ENCODE measurements around the gene ACADVL. TPM values are rescaled to one million over a fixed set of nuclear protein-coding genes. Genes with fewer than 3 reads are reported as not detected.
"Not testable (repeated sequence)": the region's sequence is repeated elsewhere in the genome, so short reads cannot be mapped to it uniquely, and the experiment has no call there.

Gene ACADVL
- total RNA-seq, result 100 to 1,000 TPM; 268 to 279 TPM
- 189 to 397 reads per million in 2 donors for total RNA-seq

DNA sequence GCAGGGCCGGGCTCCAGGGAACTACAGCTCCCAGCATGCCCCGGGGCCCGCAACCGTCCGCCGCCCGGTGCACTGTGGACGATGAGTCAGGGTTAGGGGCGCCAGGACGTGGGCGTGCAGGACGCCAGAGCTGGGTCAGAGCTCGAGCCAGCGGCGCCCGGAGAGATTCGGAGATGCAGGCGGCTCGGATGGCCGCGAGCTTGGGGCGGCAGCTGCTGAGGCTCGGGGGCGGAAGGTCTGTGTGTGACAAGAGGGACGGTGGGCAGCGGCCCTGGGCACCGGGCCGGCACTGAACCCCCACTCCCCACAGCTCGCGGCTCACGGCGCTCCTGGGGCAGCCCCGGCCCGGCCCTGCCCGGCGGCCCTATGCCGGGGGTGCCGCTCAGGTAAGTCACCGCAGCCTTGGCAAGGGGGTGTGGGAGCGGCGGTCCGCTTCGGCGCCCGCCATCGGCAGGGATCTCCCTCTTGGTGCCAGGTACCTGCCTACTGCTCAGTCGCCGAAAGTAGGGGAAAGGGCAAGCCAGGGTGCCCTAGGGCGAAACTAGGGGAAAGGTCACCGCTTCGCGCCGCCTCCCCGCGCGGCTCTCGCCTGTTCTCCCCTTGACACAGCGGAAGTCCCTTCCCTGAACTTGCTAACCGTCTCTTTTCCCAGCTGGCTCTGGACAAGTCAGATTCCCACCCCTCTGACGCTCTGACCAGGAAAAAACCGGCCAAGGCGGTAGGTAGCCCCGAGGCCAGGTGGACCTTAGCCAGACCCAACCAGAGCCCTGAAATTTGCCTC lies at the start of gene ACADVL, which contains the start of gene DLG4:
Gene ACADVL (plus strand): TSS at position 127 of the 781 bp plus-strand sequence. CDS start 47 bp downstream, at position 174.
Gene DLG4 (minus strand): TSS at position 25 of the 781 bp plus-strand sequence.
- Mint-ChIP-seq H3K36me3 (ENCODE audit: low read depth) (peaks cover 3% of the 10 kb centered on the region), H3K27ac (peak within 1 kb of the TSS; percentile 91), H3K4me1 (peaks cover 38% of the 10 kb centered on the region), H3K27me3 (no peaks in the 10 kb centered on the region), H3K4me3 (peak within 1 kb of the TSS; percentile 96)
- ATAC-seq (peak; percentile 68), DNase-seq (peak; percentile 54 to 65 (median 60))
- H3K9me3 ChIP-seq (ENCODE audit: control insufficient read depth, low read length, poor library complexity, severe bottlenecking), result no peaks in the 10 kb centered on the region

DNA sequence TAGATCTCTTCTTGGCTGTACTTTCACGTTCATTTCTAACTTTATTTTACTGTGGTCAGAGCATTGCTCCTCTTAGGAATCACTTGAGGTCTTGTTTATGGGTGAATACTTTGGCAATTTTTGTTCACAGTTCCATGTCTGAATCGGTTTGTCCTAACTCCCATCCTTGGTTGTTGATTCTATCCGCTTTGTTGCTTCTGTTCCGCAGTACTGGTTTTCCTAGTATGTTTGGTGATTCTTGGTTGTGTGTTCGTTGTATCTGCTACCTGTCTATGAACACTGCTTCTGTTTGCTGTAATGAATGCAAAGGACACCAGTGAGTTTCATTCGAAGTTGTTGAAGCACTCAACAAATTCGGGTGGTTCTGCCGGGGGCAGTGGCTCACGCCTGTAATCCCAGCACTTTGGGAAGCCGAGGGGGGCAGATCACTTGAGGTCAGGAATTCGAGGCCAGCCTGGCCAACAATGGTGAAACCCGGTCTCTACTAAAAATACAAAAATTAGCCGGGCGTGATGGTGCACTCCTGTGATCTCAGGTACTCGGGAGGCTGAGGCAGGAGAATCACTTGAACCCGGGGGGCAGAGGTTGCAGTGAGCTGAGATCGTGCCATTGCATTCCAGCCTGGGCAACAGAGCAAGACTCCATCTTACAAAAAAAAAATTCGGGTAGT lies 47.1 kb upstream of the ACADVL start:
- not testable (repeated sequence) for DNase-seq; H3K4me3 Mint-ChIP-seq; H3K36me3 Mint-ChIP-seq (ENCODE audit: low read depth); H3K9me3 ChIP-seq (ENCODE audit: control insufficient read depth, low read length, poor library complexity, severe bottlenecking); ATAC-seq; H3K27ac Mint-ChIP-seq; H3K27me3 Mint-ChIP-seq; H3K4me1 Mint-ChIP-seq

DNA sequence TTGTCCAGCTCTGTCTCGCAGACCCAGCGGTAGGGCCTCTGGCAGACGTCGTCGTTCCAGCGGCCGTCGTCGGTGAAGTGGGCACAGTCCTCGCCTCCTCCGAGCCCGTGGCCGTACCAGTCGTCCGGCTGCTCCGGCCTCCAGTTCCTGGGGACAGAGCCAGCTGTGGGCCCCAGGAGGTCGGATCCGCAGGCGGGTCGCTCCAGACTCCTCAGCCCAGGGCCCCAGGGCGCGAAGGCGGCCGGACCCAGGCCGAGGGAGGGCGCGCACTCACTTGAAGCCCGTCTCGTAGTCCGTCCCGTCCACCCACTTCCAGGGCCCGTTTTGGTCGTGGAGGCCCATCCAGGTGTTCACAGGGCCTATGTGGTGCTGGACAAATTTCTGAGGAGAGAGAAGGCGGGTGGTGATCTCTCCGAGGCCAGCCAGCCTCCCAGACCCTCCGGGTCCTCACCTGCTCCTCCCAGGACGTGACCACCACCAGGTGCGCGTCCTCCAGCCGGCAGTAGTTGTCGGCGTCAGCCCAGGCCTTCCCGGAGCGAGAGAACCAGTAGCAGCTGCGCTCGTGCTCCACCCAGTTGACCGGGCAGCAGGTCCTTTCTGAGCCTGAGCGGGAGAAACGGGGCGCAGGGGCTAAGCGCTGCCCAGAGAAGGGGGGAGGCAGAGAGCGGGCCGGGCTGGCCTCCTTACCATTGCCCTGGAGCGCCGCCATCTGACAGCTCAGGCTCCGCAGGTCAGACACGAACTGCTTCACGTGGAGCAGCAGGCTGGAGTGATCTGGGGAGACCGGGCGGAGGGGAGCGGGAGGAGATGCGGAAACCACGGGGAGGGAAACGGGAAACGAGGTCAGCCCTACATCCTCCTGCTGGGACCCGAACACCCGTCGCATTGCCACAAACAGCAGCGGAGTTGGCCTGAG lies 45.8 kb upstream of the ACADVL start:
- Mint-ChIP-seq H3K36me3 (ENCODE audit: low read depth) (no peaks in the 10 kb centered on the region), H3K4me3 (no peak overlapping the region)

GRCh38 chr17:7174603-7175326 lies 45.0 kb upstream of the ACADVL start:
- peaks cover 9% of the 10 kb centered on the region for H3K4me1 Mint-ChIP-seq

More for the DNA sequence above, 45.8 kb upstream of the ACADVL start:
- DNase-seq (peak; percentile 33 to 42 (median 38)), ATAC-seq (peak; percentile 80)
- H3K9me3 ChIP-seq (ENCODE audit: control insufficient read depth, low read length, poor library complexity, severe bottlenecking), result no peaks in the 10 kb centered on the region
- peaks cover 11% of the 10 kb centered on the region for H3K27me3 Mint-ChIP-seq
- no peak overlapping the region for H3K27ac Mint-ChIP-seq
- H3K4me1 Mint-ChIP-seq, result peaks cover 9% of the 10 kb centered on the region

DNA sequence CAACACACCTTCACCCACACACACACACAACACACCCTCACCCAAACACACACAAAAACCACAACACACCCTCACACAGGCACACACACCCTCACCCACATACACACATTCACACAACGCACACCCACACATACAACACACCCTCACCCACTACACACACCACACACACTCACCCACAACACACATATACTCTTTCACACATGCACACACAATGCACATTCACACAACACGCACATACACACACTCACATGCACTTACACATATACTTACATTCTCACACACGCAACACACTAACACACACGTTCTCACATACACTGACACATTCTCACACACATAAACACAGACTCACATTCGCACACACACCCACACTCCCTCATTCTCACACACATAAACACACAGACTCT lies 44.4 kb upstream of the ACADVL start:
- Mint-ChIP-seq H3K36me3 (ENCODE audit: low read depth) (no peaks in the 10 kb centered on the region), H3K4me3 (no peak overlapping the region), H3K27me3 (peaks cover 11% of the 10 kb centered on the region), H3K4me1 (peaks cover 9% of the 10 kb centered on the region), H3K27ac (no peak overlapping the region)
- DNase-seq (no peak), ATAC-seq (no peak)
- H3K9me3 ChIP-seq (ENCODE audit: control insufficient read depth, low read length, poor library complexity, severe bottlenecking), result no peaks in the 10 kb centered on the region

More at GRCh38 chr17:7174603-7175326, 45.0 kb upstream of the ACADVL start:
- DNase-seq, result no peak
- Mint-ChIP-seq H3K36me3 (ENCODE audit: low read depth) (no peaks in the 10 kb centered on the region), H3K27me3 (peaks cover 11% of the 10 kb centered on the region), H3K27ac (no peak overlapping the region), H3K4me3 (no peak overlapping the region)
- no peak for ATAC-seq
- H3K9me3 ChIP-seq (ENCODE audit: control insufficient read depth, low read length, poor library complexity, severe bottlenecking), result no peaks in the 10 kb centered on the region

DNA sequence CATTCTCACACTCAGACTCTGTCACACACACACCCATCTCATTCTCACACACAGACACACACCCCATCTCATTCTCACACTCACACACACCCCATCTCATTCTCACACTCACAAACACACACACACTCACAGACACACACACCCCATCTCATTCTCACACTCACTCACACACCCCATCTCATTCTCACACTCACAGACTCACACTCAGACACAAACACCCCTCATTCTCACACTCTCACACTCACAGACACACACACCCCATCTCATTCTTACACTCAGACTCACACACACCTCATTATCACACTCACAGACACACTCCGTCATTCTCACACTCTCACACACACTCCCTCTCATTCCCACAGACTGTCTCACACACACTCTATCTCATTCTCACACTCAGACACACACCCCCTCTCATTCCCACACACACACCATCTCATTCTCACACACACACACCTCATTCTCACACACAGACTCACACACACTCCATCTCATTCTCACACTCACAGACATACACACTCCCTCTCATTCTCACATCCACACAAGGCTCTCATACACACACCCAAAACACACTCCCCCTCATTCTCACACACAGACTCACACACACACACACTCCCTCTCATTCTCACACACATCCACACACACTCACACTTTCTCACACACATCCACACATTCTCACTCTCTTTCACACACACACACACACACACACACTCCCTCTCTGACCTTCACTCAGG lies 43.5 kb upstream of the ACADVL start:
- H3K36me3 Mint-ChIP-seq (ENCODE audit: low read depth), result no peaks in the 10 kb centered on the region
- DNase-seq (no peak), ATAC-seq (no peak)
- H3K9me3 ChIP-seq (ENCODE audit: control insufficient read depth, low read length, poor library complexity, severe bottlenecking), result no peaks in the 10 kb centered on the region
- H3K27me3 Mint-ChIP-seq, result peaks cover 11% of the 10 kb centered on the region
- peaks cover 9% of the 10 kb centered on the region for H3K4me1 Mint-ChIP-seq
- H3K4me3 Mint-ChIP-seq, result no peak overlapping the region
- H3K27ac Mint-ChIP-seq, result no peak overlapping the region

DNA sequence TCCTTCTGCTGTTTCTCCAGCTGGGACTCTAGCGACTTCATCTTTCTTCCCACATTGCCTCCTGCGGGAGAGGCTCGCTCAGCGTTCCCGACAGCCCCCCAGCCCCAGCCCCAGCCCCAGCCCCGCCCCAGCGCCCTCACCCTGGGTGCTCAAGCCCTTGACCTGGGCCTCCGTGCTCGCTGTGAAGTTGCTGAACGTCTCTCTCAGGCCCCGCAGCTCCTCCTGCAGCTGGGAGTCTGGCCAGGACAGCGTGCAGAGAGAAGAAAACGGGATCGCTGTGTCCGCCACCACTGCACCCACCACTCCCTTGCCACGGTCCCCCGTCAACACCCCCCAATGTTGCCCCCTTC lies 42.9 kb upstream of the ACADVL start:
- no peak for ATAC-seq
- H3K27me3 Mint-ChIP-seq, result peaks cover 11% of the 10 kb centered on the region
- H3K4me3 Mint-ChIP-seq, result no peak overlapping the region
- H3K27ac Mint-ChIP-seq, result no peak overlapping the region
- H3K4me1 Mint-ChIP-seq, result peaks cover 9% of the 10 kb centered on the region
- no peaks in the 10 kb centered on the region for H3K9me3 ChIP-seq (ENCODE audit: control insufficient read depth, low read length, poor library complexity, severe bottlenecking)
- no peaks in the 10 kb centered on the region for H3K36me3 Mint-ChIP-seq (ENCODE audit: low read depth)
- no peak for DNase-seq

GRCh38 chr17:7177191-7177953 lies 42.4 kb upstream of the ACADVL start:
- ATAC-seq (peak; percentile 84), DNase-seq (peak; percentile 44 to 60 (median 52))
- Mint-ChIP-seq H3K36me3 (ENCODE audit: low read depth) (no peaks in the 10 kb centered on the region), H3K27ac (no peak overlapping the region), H3K27me3 (peaks cover 11% of the 10 kb centered on the region), H3K4me3 (peak overlapping the region; percentile 80), H3K4me1 (peaks cover 9% of the 10 kb centered on the region)
- H3K9me3 ChIP-seq (ENCODE audit: control insufficient read depth, low read length, poor library complexity, severe bottlenecking), result no peaks in the 10 kb centered on the region

GRCh38 chr17:7177954-7178477 lies 41.7 kb upstream of the ACADVL start:
- Mint-ChIP-seq H3K36me3 (ENCODE audit: low read depth) (no peaks in the 10 kb centered on the region), H3K27ac (no peak overlapping the region), H3K4me3 (peak overlapping the region; percentile 80), H3K27me3 (peaks cover 11% of the 10 kb centered on the region), H3K4me1 (peaks cover 9% of the 10 kb centered on the region)
- ATAC-seq (no peak), DNase-seq (no peak)
- no peaks in the 10 kb centered on the region for H3K9me3 ChIP-seq (ENCODE audit: control insufficient read depth, low read length, poor library complexity, severe bottlenecking)

GRCh38 chr17:7178973-7179316 lies 40.8 kb upstream of the ACADVL start:
- H3K9me3 ChIP-seq (ENCODE audit: control insufficient read depth, low read length, poor library complexity, severe bottlenecking), result no peaks in the 10 kb centered on the region
- Mint-ChIP-seq H3K27me3 (peaks cover 11% of the 10 kb centered on the region), H3K27ac (no peak overlapping the region), H3K36me3 (ENCODE audit: low read depth) (no peaks in the 10 kb centered on the region), H3K4me3 (peak overlapping the region; percentile 31), H3K4me1 (peaks cover 9% of the 10 kb centered on the region)
- DNase-seq, result no peak
- ATAC-seq, result no peak

Measured in T-helper 17 cell (primary cell).